Panc1 (cell line): ENCODE results near the gene CRIM1. TPM values are rescaled to one million over a fixed set of nuclear protein-coding genes. Genes with fewer than 3 reads are reported as not detected.

Source experiments
- ATAC-seq: fragments of 200-7000 bp; cut with Tn5 transposase; 2 replicates; pipeline ENCODE4 v1.9.1; 2020; ENCODE audit warnings: mild to moderate bottlenecking, moderate library complexity
- BruUV-seq: library from RNA; stranded (reverse); fragments of 400-500 nt; replicated peaks from 2 replicates; lab custom pipeline; 2021; lab: Mats Ljungman, UMichigan
- CTCF ChIA-PET: fragments of 300-600 bp; sonication (Branson Sonifier 250); formaldehyde crosslinking; loops from one replicate; lab custom pipeline; 2022; ENCODE audit warnings: antibody characterized with exemption; lab: Charles Lee
- POLR2A ChIA-PET: fragments of 300-600 bp; sonication (Branson Sonifier 250); formaldehyde crosslinking; loops from one replicate; lab custom pipeline; 2022; ENCODE audit warnings: antibody characterized with exemption; lab: Charles Lee
- DNase-seq: peaks from one replicate; pipeline ENCODE4 v3.0.0-alpha.2; 2010; ENCODE audit warnings: low read depth, low spot score
- H3K27ac ChIP-seq: 2 replicates; pipeline ENCODE4 v1.5.1; 2011; ENCODE audit warnings: mild to moderate bottlenecking, low read length, inconsistent platforms
- H3K27me3 ChIP-seq: fragments of 200-500 bp; sonication (Bioruptor generic); 2 replicates; pipeline ENCODE4 v1.6.0; 2014; ENCODE audit warnings: low read length, inconsistent platforms; ENCODE audit not compliant: control insufficient read depth, insufficient read depth
- H3K36me3 ChIP-seq: fragments of 200-500 bp; sonication (Bioruptor generic); 2 replicates; pipeline ENCODE4 v1.5.1; 2014; ENCODE audit warnings: inconsistent platforms, mild to moderate bottlenecking, low read length, moderate library complexity; ENCODE audit not compliant: control insufficient read depth, insufficient read depth
- H3K4me1 ChIP-seq: 2 replicates; pipeline ENCODE4 v1.5.1; 2011; ENCODE audit warnings: inconsistent platforms, mild to moderate bottlenecking, low read length, moderate library complexity; ENCODE audit not compliant: control insufficient read depth, insufficient read depth
- H3K4me3 ChIP-seq, 2 experiments: 2 replicates each; pipeline ENCODE4 v1.5.1; 2011 to 2012; ENCODE audit warnings: low read depth in 2 of 2, low read length in 2 of 2, mild to moderate bottlenecking in 2 of 2, inconsistent platforms in 1 of 2, moderate library complexity in 1 of 2
- H3K9me3 ChIP-seq: fragments of 200-500 bp; sonication (Bioruptor generic); 2 replicates; pipeline ENCODE4 v1.5.1; 2014; ENCODE audit warnings: low read depth, mild to moderate bottlenecking, inconsistent platforms, low read length, moderate library complexity; ENCODE audit not compliant: control insufficient read depth, insufficient read depth
- POLR2AphosphoS5 ChIP-seq: IDR thresholded peaks from 2 replicates; pipeline ENCODE4 v1.6.1; 2012; ENCODE audit warnings: mild to moderate bottlenecking, low read depth, low read length, moderate library complexity
- SIN3A ChIP-seq: IDR thresholded peaks from 2 replicates; pipeline ENCODE4 v1.6.1; 2012; ENCODE audit warnings: low read depth, mild to moderate bottlenecking, low read length, moderate library complexity, borderline replicate concordance; ENCODE audit not compliant: insufficient read depth
- TCF7L2 ChIP-seq: IDR thresholded peaks from 2 replicates; pipeline ENCODE4 v1.6.1; 2011; ENCODE audit warnings: mild to moderate bottlenecking, low read depth, low read length, inconsistent platforms
- in situ Hi-C: cut with HindIII; loops from 2 replicates; pipeline ENCODE4 v1.10.0; 2016; ENCODE audit warnings: low sequenced_read_pairs, low pct_unique_long_range_greater_than_20kb
- intact Hi-C: fragments of 100-400 bp; cut with micrococcal nuclease; formaldehyde crosslinking; loops from one replicate; pipeline ENCODE4 v1.10.0; 2022; ENCODE audit not compliant: unreplicated experiment
- total RNA-seq: library from RNA; stranded (reverse); gene quantifications from one replicate; pipeline ENCODE4 v1.2.1, GENCODE V29; 2021; ENCODE audit not compliant: unreplicated experiment
- TF ChIP-seq, protein P1 (sequence below): fragments of 450-650 bp; IDR thresholded peaks from 2 replicates; pipeline ENCODE4 v1.5.1; 2017; ENCODE audit warnings: mild to moderate bottlenecking
- TF ChIP-seq, protein P2 (sequence below), 2 experiments: IDR thresholded peaks; 2 replicates each; pipeline ENCODE4 v1.6.1; 2011 to 2012; ENCODE audit warnings: low read depth in 2 of 2, control low read depth in 1 of 2, low read length in 1 of 2, mild to moderate bottlenecking in 1 of 2, moderate library complexity in 1 of 2; ENCODE audit not compliant: insufficient read depth in 1 of 2

The CRIM1 gene
- total RNA-seq, 1 experiment from 2014 or later = 290 TPM

DNA sequence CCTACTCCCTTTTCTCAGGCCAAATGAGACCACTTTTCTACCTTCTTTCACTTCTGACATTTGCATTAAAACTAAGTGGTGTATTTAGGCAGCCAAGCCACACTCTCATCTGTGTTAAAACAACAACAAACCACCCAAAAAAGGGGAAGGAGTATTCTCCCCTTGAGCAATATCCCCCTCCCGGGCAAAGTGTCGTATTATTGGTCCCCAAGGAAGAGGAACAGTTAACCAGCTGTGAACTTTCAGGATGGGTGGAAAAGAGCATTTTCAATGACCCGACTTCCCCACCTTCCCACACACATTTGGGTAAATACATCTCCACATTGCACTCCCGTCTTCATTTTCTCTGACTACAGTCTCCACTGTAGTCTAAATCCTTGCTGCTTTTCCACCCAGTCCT, 198.1 kb downstream of the CRIM1 start:
- ChIA-PET CTCF (interaction anchor here (1.3 kb wide), 1 partner anchor 111 kb away, joined by 3 read pairs; no protein-coding TSS in a partner anchor), POLR2A (no interaction called here)
- ATAC-seq = no peak
- peaks cover 96% of the 10 kb centered on the region for H3K4me1 ChIP-seq
- no peak for DNase-seq
- no peak overlapping the region for H3K4me3 ChIP-seq
- no peaks in the 10 kb centered on the region for H3K27me3 ChIP-seq
- intact Hi-C loops (loop anchor here (1.0 kb wide), 1 partner anchor 27 kb away; no protein-coding TSS in a partner anchor), in situ Hi-C loops (no loop called here)
- H3K9me3 ChIP-seq = no peaks in the 10 kb centered on the region
- peak overlapping the region; percentile 99 for H3K27ac ChIP-seq
- peaks cover 32% of the 10 kb centered on the region for H3K36me3 ChIP-seq
- no TSS peak for BruUV-seq
- no peak for TF ChIP-seq TCF7L2
- TF ChIP-seq SIN3A = no peak
- TF ChIP-seq, protein P1, sequence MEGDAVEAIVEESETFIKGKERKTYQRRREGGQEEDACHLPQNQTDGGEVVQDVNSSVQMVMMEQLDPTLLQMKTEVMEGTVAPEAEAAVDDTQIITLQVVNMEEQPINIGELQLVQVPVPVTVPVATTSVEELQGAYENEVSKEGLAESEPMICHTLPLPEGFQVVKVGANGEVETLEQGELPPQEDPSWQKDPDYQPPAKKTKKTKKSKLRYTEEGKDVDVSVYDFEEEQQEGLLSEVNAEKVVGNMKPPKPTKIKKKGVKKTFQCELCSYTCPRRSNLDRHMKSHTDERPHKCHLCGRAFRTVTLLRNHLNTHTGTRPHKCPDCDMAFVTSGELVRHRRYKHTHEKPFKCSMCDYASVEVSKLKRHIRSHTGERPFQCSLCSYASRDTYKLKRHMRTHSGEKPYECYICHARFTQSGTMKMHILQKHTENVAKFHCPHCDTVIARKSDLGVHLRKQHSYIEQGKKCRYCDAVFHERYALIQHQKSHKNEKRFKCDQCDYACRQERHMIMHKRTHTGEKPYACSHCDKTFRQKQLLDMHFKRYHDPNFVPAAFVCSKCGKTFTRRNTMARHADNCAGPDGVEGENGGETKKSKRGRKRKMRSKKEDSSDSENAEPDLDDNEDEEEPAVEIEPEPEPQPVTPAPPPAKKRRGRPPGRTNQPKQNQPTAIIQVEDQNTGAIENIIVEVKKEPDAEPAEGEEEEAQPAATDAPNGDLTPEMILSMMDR = no peak
- TF ChIP-seq POLR2AphosphoS5 = no peak
- TF ChIP-seq, protein P2, sequence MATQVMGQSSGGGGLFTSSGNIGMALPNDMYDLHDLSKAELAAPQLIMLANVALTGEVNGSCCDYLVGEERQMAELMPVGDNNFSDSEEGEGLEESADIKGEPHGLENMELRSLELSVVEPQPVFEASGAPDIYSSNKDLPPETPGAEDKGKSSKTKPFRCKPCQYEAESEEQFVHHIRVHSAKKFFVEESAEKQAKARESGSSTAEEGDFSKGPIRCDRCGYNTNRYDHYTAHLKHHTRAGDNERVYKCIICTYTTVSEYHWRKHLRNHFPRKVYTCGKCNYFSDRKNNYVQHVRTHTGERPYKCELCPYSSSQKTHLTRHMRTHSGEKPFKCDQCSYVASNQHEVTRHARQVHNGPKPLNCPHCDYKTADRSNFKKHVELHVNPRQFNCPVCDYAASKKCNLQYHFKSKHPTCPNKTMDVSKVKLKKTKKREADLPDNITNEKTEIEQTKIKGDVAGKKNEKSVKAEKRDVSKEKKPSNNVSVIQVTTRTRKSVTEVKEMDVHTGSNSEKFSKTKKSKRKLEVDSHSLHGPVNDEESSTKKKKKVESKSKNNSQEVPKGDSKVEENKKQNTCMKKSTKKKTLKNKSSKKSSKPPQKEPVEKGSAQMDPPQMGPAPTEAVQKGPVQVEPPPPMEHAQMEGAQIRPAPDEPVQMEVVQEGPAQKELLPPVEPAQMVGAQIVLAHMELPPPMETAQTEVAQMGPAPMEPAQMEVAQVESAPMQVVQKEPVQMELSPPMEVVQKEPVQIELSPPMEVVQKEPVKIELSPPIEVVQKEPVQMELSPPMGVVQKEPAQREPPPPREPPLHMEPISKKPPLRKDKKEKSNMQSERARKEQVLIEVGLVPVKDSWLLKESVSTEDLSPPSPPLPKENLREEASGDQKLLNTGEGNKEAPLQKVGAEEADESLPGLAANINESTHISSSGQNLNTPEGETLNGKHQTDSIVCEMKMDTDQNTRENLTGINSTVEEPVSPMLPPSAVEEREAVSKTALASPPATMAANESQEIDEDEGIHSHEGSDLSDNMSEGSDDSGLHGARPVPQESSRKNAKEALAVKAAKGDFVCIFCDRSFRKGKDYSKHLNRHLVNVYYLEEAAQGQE (IDR thresholded peaks at IDR 0.05; ENCODE audit: insufficient read depth in 1 of 2, low read depth in 2 of 2, low read length in 1 of 2) = no peak

DNA sequence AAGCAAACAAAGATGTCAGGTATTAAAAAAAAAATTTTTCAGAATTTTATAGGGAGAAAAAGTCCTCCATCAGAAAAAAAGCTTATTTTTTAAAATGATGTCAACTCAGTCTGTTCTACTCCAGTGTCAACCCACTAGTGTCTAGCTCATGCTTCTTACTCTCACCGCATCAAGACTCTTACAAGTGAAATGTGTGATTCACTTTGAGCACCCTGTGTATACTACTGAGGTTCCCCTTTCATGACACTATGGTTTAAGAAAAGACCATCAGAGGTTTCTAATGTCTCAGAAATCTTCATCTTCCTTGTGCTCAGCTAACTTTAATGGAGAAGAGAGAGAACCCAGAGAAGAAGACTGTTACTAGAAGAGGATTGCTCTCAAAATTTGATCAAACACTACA, 199.0 kb downstream of the CRIM1 start:
- CTCF ChIA-PET = interaction anchor here (0.6 to 1.3 kb wide), 2 partner anchors 110 to 166 kb away, joined by 3 to 4 read pairs; no protein-coding TSS in a partner anchor
- BruUV-seq = no TSS peak

More for the DNA sequence above, 199.0 kb downstream of the CRIM1 start:
- DNase-seq (no peak), ATAC-seq (peak; percentile 26; the same call in 1 of the 2 replicates)
- Histone ChIP-seq H3K4me1 (peaks cover 97% of the 10 kb centered on the region), H3K4me3 (no peak overlapping the region), H3K27ac (peak overlapping the region; percentile 99), H3K36me3 (peaks cover 34% of the 10 kb centered on the region), H3K9me3 (no peaks in the 10 kb centered on the region), H3K27me3 (no peaks in the 10 kb centered on the region)
- in situ Hi-C loops = no loop called here
- POLR2A ChIA-PET = interaction anchor here (0.5 kb wide), 1 partner anchor 142 kb away, joined by 3 read pairs; no protein-coding TSS in a partner anchor
- intact Hi-C loops = no loop called here
- TF ChIP-seq, protein P1 = no peak
- no peak for TF ChIP-seq TCF7L2
- TF ChIP-seq SIN3A = no peak
- TF ChIP-seq, protein P2 (IDR thresholded peaks at IDR 0.05; ENCODE audit: insufficient read depth in 1 of 2, low read depth in 2 of 2, low read length in 1 of 2) = no peak
- TF ChIP-seq POLR2AphosphoS5 = no peak
